H54 (cell line): Measurements from ENCODE around the gene KCNMB2.

Experiments
- DNase-seq: peaks from one replicate; pipeline ENCODE4 v3.0.0; 2011; ENCODE audit warnings: low spot score, mixed read lengths; ENCODE audit not compliant: insufficient read length
- FAIRE-seq: peaks from 3 replicates; lab custom pipeline; 2011; peaks lifted over from hg19 to GRCh38; lab: Jason Lieb, UNC
- POLR2A ChIP-seq: IDR thresholded peaks from 2 replicates; pipeline ENCODE4 v1.6.1; 2011; ENCODE audit warnings: low read depth, mild to moderate bottlenecking, low read length

Gene KCNMB2

GRCh38 chr3:178568155-178568731 is 32.0 kb downstream of the KCNMB2 start:
- FAIRE-seq: no peak
- no peak for DNase-seq
- no peak for TF ChIP-seq POLR2A

- no peak for DNase-seq
- FAIRE-seq: no peak
- no peak for TF ChIP-seq POLR2A
Observed at GRCh38 chr3:178568911-178569310, 32.7 kb downstream of the KCNMB2 start.

DNA sequence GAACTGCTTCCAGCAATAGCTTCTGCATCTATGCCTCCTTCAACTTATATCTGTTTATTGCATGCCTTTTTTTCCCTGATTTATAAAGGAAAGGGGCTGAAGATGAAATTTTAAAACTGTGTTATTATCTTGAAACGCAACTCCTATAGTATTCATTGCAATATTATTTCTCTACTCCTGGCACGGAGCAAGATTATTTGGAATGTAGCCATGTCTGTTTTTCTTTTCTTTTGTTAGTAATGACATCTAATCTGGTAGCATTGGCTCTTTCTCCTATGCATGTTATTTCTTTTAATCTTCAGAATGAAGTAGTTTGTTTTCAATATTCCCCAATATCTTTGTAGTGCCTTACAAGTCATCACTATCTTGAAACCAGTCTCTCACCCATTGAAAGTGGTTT is 33.6 kb downstream of the KCNMB2 start:
- DNase-seq: no peak
- no peak for FAIRE-seq
- TF ChIP-seq POLR2A: no peak

DNA sequence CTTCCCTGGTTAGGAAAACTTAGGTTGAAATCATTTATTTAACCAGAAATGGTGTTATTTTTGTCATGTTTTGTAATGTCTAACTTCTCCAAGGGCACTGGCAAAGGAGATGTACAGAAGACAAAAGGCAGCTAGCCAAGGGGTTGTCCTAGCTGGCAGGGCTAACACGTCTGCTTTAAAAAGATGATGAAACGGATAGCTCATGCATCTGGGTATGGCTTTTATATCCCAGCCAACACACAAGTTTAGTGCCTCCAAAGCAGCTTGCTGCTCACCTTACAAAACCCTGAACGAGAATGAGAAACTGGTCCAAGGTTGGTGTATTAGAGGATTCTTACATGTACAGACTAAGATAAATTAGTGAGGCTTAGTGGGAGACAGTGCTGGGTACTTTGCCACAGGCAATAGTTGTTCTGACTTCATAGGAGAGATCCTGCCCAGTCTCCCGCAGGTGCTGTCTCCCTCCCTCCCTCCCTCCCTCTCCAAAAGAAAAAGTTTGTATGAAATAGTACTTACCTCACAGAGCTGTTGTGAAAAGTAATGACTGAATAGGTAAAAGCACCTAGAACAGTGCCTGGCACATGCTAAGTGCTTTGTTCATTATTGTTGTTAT is 47.8 kb downstream of the KCNMB2 start:
- FAIRE-seq (no peak), DNase-seq (no peak)
- no peak for TF ChIP-seq POLR2A

- DNase-seq (no peak), FAIRE-seq (no peak)
- TF ChIP-seq POLR2A: no peak
Observed at GRCh38 chr3:178584722-178585380, 48.6 kb downstream of the KCNMB2 start.

GRCh38 chr3:178585454-178585853 is 49.2 kb downstream of the KCNMB2 start:
- DNase-seq (no peak), FAIRE-seq (no peak)
- no peak for TF ChIP-seq POLR2A

- TF ChIP-seq POLR2A: no peak
- FAIRE-seq: no peak
- no peak for DNase-seq
Observed at GRCh38 chr3:178586076-178586475, 49.8 kb downstream of the KCNMB2 start.

DNA sequence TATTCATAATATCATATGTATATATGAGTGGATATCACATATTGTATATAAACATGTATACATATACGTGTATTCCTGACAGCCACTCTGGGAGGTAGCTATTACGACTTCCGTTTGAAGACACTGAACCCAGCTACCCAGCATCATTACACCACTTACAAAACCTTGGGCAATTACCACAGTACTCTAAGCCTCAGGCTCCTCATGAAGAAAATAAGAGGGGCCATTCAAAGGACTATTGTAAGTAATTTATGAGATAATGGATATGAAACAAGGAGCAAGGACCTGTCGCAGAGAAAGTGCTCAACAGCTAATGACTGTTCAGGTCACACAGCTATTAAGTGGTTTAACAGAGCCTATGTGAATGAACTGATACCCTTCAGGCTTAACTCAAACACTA is 52.4 kb downstream of the KCNMB2 start:
- no peak for DNase-seq
- no peak for TF ChIP-seq POLR2A
- no peak for FAIRE-seq

DNA sequence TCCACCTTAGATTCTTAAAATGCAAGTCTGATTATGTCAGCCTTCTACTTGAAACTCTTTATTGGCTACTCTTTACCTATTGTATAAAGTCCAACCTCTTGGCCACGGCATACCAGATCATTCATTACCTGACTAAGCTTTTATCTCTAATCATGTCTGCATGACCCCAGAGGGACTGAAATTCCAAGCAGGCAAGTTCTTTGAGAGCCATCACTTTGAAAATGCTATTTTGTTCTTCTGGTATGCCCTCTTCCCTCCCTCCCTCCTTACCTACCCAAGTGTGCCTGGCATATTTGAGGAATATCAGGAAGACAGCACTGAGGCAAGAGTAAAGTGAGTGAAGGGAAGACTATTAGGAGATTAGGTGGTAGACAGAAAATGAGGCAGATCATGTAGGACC is 57.5 kb downstream of the KCNMB2 start:
- no peak for DNase-seq
- no peak for TF ChIP-seq POLR2A
- no peak for FAIRE-seq

GRCh38 chr3:178597371-178597770 is 61.1 kb downstream of the KCNMB2 start:
- FAIRE-seq: no peak
- no peak for TF ChIP-seq POLR2A

DNA sequence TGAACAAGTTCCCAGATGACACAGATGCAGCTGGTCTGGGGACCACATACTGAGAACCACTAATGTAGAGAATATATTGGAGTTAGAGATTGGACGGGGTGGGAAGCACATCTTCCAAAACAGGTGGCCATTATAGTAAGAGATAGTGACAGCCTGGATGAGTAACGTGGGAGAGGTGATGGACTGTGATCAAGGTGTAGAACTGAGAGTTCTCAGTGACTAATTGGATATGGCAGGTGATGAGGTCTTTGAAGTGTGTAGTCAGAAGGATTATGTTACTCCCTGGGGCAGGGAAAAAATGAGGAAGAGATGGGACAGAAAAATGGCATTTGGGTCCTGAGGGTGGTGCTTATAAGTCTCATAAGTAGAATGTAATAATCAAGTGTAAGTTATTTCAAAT is 66.6 kb downstream of the KCNMB2 start:
- FAIRE-seq: no peak
- DNase-seq: no peak
- no peak for TF ChIP-seq POLR2A

More at GRCh38 chr3:178597371-178597770, 61.1 kb downstream of the KCNMB2 start:
- no peak for DNase-seq

DNA sequence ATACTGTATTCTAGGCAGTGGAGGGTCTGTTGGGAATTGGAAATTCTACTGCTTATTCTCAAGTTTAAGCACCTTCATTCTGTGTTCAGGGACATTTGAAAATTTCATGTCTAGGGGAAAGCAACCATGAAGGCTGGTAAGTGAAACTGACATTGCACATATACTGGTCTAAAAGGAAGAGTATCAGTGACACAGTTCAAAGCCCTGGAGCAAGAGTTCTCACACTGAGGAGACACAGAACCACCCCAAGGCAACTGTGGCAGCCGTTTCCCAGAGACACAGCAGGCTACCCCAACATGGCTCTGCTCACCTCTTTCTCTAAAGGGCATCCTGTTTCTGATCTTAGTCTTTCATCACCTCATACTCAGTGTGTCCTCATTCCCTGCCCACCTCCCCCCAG is 67.5 kb downstream of the KCNMB2 start:
- TF ChIP-seq POLR2A: no peak
- DNase-seq (no peak), FAIRE-seq (no peak)

DNA sequence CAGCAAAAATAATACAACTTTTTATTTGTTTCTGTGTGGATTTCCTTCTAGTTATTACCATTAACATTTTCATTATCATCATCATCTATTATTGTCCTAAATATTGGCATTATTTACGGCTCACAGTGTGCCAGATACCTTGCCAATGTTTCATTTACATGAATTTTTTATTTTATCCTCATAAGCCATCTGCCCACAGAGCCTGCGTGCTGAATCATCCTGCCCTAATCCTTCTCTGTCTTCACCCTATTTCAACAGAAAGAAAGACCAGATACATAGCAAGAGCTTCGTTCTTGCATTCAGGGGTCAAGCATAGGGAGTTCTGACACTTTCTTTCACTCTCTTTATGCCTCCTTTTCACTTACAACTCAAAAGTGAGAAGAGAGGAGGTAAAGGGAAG is 82.0 kb downstream of the KCNMB2 start:
- no peak for DNase-seq
- TF ChIP-seq POLR2A: no peak
- FAIRE-seq: no peak

GRCh38 chr3:178618896-178619295 is 82.7 kb downstream of the KCNMB2 start:
- FAIRE-seq (no peak), DNase-seq (no peak)
- no peak for TF ChIP-seq POLR2A
